Hepatocyte (in vitro differentiated cells): Measurements from ENCODE around the gene ATP8B3. TPM values are rescaled to one million over a fixed set of nuclear protein-coding genes. Genes with fewer than 3 reads are reported as not detected.

Experiments
- DNase-seq: peaks from one replicate; pipeline ENCODE4 v3.0.0-alpha.2; 2016; ENCODE audit warnings: low spot score
- H2AFZ ChIP-seq: fragments of 200-600 bp; sonication (generic); 2 replicates; pipeline ENCODE4 v1.6.0; 2016; ENCODE audit warnings: antibody characterized with exemption, mild to moderate bottlenecking
- H3K27ac ChIP-seq: fragments of 200-600 bp; sonication (generic); 2 replicates; pipeline ENCODE4 v1.5.1; 2016; ENCODE audit warnings: mild to moderate bottlenecking
- H3K27me3 ChIP-seq: fragments of 200-600 bp; sonication (generic); 2 replicates; pipeline ENCODE4 v1.6.1; 2016
- H3K36me3 ChIP-seq: fragments of 200-600 bp; sonication (generic); replicated peaks from 2 replicates; pipeline ENCODE4 v1.5.1; 2016; ENCODE audit warnings: low read depth; ENCODE audit not compliant: insufficient read depth
- H3K4me1 ChIP-seq: fragments of 200-600 bp; sonication (generic); 2 replicates; pipeline ENCODE4 v1.5.1; 2016; ENCODE audit warnings: mild to moderate bottlenecking, moderate library complexity; ENCODE audit not compliant: insufficient read depth
- H3K4me2 ChIP-seq: fragments of 200-600 bp; sonication (generic); 2 replicates; pipeline ENCODE4 v1.6.0; 2016
- H3K4me3 ChIP-seq: fragments of 200-600 bp; sonication (generic); 2 replicates; pipeline ENCODE4 v1.5.1; 2016; ENCODE audit warnings: mild to moderate bottlenecking
- H3K79me2 ChIP-seq: fragments of 200-600 bp; sonication (generic); 2 replicates; pipeline ENCODE4 v1.6.0; 2017; ENCODE audit warnings: mild to moderate bottlenecking
- H3K9me2 ChIP-seq: fragments of 200-600 bp; sonication (generic); replicated peaks from 2 replicates; pipeline ENCODE4 v1.6.0; 2017; ENCODE audit warnings: mild to moderate bottlenecking; ENCODE audit not compliant: insufficient read depth
- H3K9me3 ChIP-seq: fragments of 200-600 bp; sonication (generic); 2 replicates; pipeline ENCODE4 v1.5.1; 2016; ENCODE audit warnings: low read depth, mild to moderate bottlenecking
- H4K20me1 ChIP-seq: fragments of 200-600 bp; sonication (generic); 2 replicates; pipeline ENCODE4 v1.6.0; 2016; ENCODE audit warnings: mild to moderate bottlenecking; ENCODE audit not compliant: insufficient read depth, poor library complexity, severe bottlenecking
- EZH2 ChIP-seq: fragments of 200-600 bp; sonication (generic); IDR thresholded peaks from 2 replicates; pipeline ENCODE4 v1.6.1; 2016; ENCODE audit warnings: antibody characterized with exemption, mild to moderate bottlenecking, borderline replicate concordance
- EZH2phosphoT487 ChIP-seq: fragments of 200-600 bp; sonication (generic); IDR thresholded peaks from one replicate; pipeline ENCODE4 v1.6.1; 2018; ENCODE audit warnings: antibody characterized with exemption, mild to moderate bottlenecking, low read depth, moderate library complexity; ENCODE audit not compliant: unreplicated experiment, severe bottlenecking
- WGBS: methylation state at CpG from one replicate; pipeline ENCODE4 v1.1.6; 2016; ENCODE audit warnings: low lambda C conversion rate; ENCODE audit errors: missing lambda C conversion rate; 5-methylcytosine and 5-hydroxymethylcytosine counted together
- polyA plus RNA-seq: library from polyadenylated mRNA; unstranded; fragments of >200 nt; fragmentation: Nextera tagmentation; extraction: Ambion mirVana; gene quantifications from 2 replicates; pipeline ENCODE4 v1.2.1, GENCODE V29; 2016
- total RNA-seq: library from RNA; depleted of rRNA; stranded (reverse); fragments of >200 nt; gene quantifications from 2 replicates; pipeline ENCODE4 v1.2.3, GENCODE V29; 2014
- TF ChIP-seq, protein P1 (sequence below): fragments of 200-600 bp; sonication (generic); IDR thresholded peaks from 2 replicates; pipeline ENCODE4 v1.5.1; 2016; ENCODE audit warnings: antibody characterized with exemption, mild to moderate bottlenecking; ENCODE audit not compliant: poor library complexity

The ATP8B3 gene
- total and polyA plus RNA-seq, 2 experiments from 2014 or later, result 1.7 to 2.4 TPM

DNA sequence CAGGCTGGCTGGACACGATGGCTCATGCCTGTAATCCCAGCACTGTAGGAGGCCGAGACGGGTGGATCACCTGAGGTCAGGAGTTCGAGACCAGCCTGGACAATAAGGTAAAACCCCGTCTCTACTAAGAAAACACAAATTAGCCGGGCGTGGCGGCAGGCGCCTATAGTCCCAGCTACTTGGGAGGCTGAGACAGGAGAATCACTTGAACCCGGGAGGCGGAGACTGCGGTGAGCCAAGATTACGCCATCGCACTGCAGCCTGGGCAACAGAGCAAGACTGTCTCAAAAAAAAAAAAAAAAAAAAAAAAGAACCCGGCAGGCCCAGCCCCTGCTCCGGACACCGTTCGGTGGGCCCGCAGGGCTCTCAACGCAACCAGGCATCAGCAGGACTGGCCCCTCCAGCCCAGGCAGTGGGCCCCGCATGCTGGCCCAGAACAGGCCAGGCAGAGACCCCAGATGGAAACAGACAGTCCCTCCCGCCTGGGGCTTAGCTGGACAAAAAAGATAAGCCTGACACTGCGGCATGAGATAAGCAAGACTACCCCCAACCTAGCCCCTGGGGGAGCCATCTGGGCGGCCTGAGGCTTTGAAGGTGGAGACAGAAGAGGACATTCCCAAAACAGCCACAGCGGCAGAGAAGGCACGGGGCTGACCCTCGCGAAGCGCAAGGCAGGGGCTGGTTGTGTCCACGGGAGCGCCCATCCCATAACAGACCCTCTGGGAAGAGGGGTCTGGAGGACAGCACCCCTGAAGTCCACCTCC is 24.6 kb upstream of the ATP8B3 start:
- H3K27ac ChIP-seq, result no peak overlapping the region
- no peaks in the 10 kb centered on the region for H3K27me3 ChIP-seq
- H3K4me1 ChIP-seq, result no peaks in the 10 kb centered on the region
- H3K4me2 ChIP-seq, result no peak overlapping the region
- no peak overlapping the region for H2AFZ ChIP-seq
- H3K36me3 ChIP-seq, result no peaks in the 10 kb centered on the region
- no peaks in the 10 kb centered on the region for H3K9me2 ChIP-seq
- no peak overlapping the region for H3K4me3 ChIP-seq
- peaks cover 68% of the 10 kb centered on the region for H4K20me1 ChIP-seq
- H3K9me3 ChIP-seq, result no peaks in the 10 kb centered on the region
- TF ChIP-seq, protein P1, sequence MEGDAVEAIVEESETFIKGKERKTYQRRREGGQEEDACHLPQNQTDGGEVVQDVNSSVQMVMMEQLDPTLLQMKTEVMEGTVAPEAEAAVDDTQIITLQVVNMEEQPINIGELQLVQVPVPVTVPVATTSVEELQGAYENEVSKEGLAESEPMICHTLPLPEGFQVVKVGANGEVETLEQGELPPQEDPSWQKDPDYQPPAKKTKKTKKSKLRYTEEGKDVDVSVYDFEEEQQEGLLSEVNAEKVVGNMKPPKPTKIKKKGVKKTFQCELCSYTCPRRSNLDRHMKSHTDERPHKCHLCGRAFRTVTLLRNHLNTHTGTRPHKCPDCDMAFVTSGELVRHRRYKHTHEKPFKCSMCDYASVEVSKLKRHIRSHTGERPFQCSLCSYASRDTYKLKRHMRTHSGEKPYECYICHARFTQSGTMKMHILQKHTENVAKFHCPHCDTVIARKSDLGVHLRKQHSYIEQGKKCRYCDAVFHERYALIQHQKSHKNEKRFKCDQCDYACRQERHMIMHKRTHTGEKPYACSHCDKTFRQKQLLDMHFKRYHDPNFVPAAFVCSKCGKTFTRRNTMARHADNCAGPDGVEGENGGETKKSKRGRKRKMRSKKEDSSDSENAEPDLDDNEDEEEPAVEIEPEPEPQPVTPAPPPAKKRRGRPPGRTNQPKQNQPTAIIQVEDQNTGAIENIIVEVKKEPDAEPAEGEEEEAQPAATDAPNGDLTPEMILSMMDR, result no peak
- TF ChIP-seq EZH2 (no peak), EZH2phosphoT487 (no peak)
- no peak for DNase-seq
- 83% methylated on average over 29 of the region's 31 CpGs for WGBS
- peaks cover 87% of the 10 kb centered on the region for H3K79me2 ChIP-seq

DNA sequence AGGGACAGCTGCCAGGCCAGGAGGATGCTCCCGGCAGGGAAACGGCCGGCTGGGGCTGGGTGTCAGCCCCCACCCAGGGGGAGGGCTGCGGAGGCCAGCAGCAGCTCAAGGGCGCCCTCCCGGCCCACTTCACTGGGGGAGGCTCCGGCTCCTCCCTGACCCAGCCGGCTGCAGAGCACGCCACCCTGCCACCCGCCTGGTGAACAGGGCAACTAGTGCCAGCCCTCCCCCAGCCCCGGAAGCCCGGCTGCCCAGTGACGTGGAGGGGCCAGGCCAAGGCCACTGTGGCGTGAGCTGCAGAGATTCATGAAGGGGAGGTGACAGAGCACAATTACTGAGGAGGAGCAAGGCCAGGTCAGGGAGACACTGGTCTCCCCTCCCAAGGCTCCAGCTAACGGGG is 21.5 kb upstream of the ATP8B3 start:
- Histone ChIP-seq H3K4me2 (no peak overlapping the region), H3K79me2 (peaks cover 64% of the 10 kb centered on the region), H3K4me1 (no peaks in the 10 kb centered on the region), H3K36me3 (no peaks in the 10 kb centered on the region), H3K27ac (no peak overlapping the region), H3K4me3 (no peak overlapping the region), H3K27me3 (no peaks in the 10 kb centered on the region), H3K9me2 (no peaks in the 10 kb centered on the region), H2AFZ (no peak overlapping the region), H4K20me1 (peaks cover 48% of the 10 kb centered on the region), H3K9me3 (no peaks in the 10 kb centered on the region)
- no peak for DNase-seq
- TF ChIP-seq EZH2, result no peak
- TF ChIP-seq, protein P1, result no peak
- no peak for TF ChIP-seq EZH2phosphoT487
- 95% methylated on average over 14 of the region's 15 CpGs for WGBS

DNA sequence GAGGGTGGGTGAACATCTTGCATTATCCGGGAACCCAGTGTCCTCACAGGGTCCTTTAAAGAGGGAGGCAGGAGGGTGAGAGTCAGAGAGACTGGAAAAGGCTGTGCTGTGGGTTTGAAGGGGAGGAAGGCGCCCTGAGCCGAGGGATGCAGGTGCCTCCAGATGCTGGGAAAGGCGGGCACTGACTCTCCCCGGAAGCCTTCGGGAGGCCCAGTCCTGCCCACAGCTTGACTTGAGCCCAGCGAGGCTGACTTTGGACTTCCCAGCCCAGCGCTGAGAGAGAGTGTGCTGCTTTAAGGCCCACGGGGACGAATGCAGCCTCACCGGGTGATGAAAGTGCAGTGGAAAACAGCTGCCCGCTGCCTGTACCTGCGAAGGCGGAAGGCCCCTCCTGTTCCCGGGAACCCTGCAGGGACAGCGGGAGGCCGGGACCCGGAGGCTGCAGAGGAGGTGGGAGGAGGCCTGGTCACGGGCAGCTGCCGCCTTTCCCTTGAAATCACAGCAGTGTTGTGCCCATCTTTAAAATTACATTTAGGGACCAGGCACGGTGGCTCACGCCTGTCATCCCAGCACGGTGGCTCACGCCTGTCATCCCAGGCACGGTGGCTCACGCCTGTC is 20.1 kb upstream of the ATP8B3 start:
- Histone ChIP-seq H3K9me3 (no peaks in the 10 kb centered on the region), H4K20me1 (peaks cover 36% of the 10 kb centered on the region), H2AFZ (no peak overlapping the region), H3K79me2 (peaks cover 52% of the 10 kb centered on the region), H3K27ac (no peak overlapping the region), H3K4me3 (no peak overlapping the region), H3K4me1 (peaks cover 3% of the 10 kb centered on the region), H3K4me2 (no peak overlapping the region), H3K36me3 (no peaks in the 10 kb centered on the region), H3K9me2 (no peaks in the 10 kb centered on the region), H3K27me3 (no peaks in the 10 kb centered on the region)
- TF ChIP-seq, protein P1, result no peak
- TF ChIP-seq EZH2phosphoT487 (no peak), EZH2 (no peak)
- DNase-seq, result no peak
- 92% methylated on average over 26 of the region's 26 CpGs for WGBS
